GM18873 (cell line): Measurements from ENCODE around the gene RAP1GAP2.
"Not testable (repeated sequence)": the region's sequence is repeated elsewhere in the genome, so short reads cannot be mapped to it uniquely, and the experiment has no call there.

Experiments used
- ATAC-seq: cut with Tn5 transposase; IDR thresholded peaks from one replicate; pipeline ENCODE4 v1.9.1; 2021; ENCODE audit warnings: mild to moderate bottlenecking, moderate library complexity, moderate number of reproducible peaks; ENCODE audit not compliant: unreplicated experiment, low FRiP score

Gene RAP1GAP2

GRCh38 chr17:3032258-3033247 lies 236.3 kb downstream of the RAP1GAP2 start:
- ATAC-seq = no peak

- ATAC-seq = no peak
These were observed 237.0 kb downstream of the RAP1GAP2 start for GRCh38 chr17:3033248-3033640.

GRCh38 chr17:3033741-3034577 lies 237.7 kb downstream of the RAP1GAP2 start:
- no peak for ATAC-seq

GRCh38 chr17:3034578-3034920 lies 238.3 kb downstream of the RAP1GAP2 start:
- ATAC-seq = no peak

GRCh38 chr17:3035256-3035967 lies 239.2 kb downstream of the RAP1GAP2 start:
- no peak for ATAC-seq

GRCh38 chr17:3035968-3036280 lies 239.7 kb downstream of the RAP1GAP2 start:
- ATAC-seq = no peak

GRCh38 chr17:3036800-3037199 lies 240.6 kb downstream of the RAP1GAP2 start:
- no peak for ATAC-seq

- ATAC-seq = no peak
These were observed 241.0 kb downstream of the RAP1GAP2 start for GRCh38 chr17:3037259-3037658.

GRCh38 chr17:3038941-3039340 lies 242.7 kb downstream of the RAP1GAP2 start:
- ATAC-seq = no peak

- no peak for ATAC-seq
These were observed 243.5 kb downstream of the RAP1GAP2 start for GRCh38 chr17:3039736-3040135.

GRCh38 chr17:3040882-3041281 lies 244.6 kb downstream of the RAP1GAP2 start:
- no peak for ATAC-seq

- ATAC-seq = no peak
These were observed 247.6 kb downstream of the RAP1GAP2 start for GRCh38 chr17:3043737-3044365.

- no peak for ATAC-seq
These were observed 250.5 kb downstream of the RAP1GAP2 start for GRCh38 chr17:3046753-3047152.

GRCh38 chr17:3048727-3049471 lies 252.7 kb downstream of the RAP1GAP2 start:
- ATAC-seq = peak; percentile 92

- ATAC-seq = no peak
These were observed 253.6 kb downstream of the RAP1GAP2 start for GRCh38 chr17:3049705-3050295.

- ATAC-seq = not testable (repeated sequence)
These were observed 258.6 kb downstream of the RAP1GAP2 start for GRCh38 chr17:3054868-3055267.

- not testable (repeated sequence) for ATAC-seq
These were observed 266.7 kb downstream of the RAP1GAP2 start for GRCh38 chr17:3062824-3063377.

- ATAC-seq = not testable (repeated sequence)
These were observed 267.3 kb downstream of the RAP1GAP2 start, which contains the start of gene OR1D5 for GRCh38 chr17:3063507-3063906. TSS of gene OR1D5 (minus strand) at chr17:3063607. CDS start at chr17:3063607, 0 bp downstream.

GRCh38 chr17:3065192-3065591 lies 269.0 kb downstream of the RAP1GAP2 start:
- not testable (repeated sequence) for ATAC-seq
